Fibroblast of skin of left quadriceps (primary cell): ENCODE data around the gene ZNF197.
"Not testable (repeated sequence)": the region's sequence is repeated elsewhere in the genome, so short reads cannot be mapped to it uniquely, and the experiment has no call there.

Experiments
- DNase-seq, 2 experiments: peaks; one replicate each; pipeline ENCODE4 v3.0.0-alpha.2; 2013; ENCODE audit warnings: low read depth in 2 of 2

The ZNF197 gene

DNA sequence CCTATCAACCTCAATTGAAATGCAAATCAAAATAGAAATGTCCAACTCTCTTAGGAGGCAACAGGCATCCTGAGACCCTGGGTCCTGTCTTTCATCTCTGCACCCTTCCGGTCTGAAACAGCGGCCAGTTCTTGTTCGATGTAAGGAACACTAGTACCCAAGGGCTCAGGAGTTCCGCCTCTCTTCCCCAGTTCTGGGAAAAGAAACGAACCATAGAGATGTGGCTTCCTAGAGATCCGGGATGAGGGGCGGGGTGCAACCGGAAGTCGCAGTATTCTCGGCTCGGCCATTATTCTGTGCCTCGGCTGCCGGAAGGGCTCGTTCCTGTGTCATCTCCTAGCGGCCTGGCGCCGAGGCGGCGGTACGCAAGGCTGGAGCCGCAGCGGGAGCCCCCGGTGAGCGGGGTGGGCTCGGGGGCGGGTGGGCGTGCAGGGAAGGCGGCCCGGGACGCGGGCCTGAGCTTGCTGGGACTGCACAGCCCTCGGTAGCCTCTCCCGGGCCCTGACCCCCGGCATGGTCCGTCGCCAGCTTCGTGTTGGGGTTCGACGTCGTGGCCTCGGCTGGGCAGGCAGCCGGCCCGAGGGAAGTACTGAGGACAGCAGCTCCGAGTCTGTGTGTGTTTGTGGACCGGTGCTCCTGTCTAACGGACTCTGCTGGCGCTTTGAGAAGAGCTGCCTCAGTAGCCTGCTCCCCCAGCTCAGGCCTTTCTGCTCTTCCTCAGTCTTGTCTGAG is at the start of gene ZNF197:
Gene ZNF197, plus strand, starts transcription at position 288 of the 732 bp plus-strand sequence. CDS start 4,119 bp downstream, outside the sequence.
- peak; percentile 82 to 84 for DNase-seq

DNA sequence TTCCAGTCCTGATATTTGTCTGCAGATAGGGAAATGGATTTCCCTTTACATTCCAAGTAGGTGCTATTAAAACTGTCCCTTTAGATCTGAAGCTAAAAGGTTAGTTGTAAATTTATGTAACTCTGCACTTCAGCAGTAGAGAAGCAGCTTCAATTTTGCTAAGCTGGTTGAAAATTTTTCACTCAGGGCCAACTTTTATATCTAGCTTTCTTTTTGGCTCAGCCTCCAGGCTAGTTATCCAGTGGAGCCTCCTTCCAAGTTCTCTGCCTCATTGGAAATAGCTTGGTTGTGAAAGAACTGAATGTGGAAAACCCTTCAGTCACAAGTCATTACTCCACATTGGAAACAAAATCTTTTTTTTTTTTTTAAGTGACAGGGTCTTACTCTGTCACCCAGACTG is 48.2 kb upstream of the ZNF197 start:
- DNase-seq, result no peak

DNA sequence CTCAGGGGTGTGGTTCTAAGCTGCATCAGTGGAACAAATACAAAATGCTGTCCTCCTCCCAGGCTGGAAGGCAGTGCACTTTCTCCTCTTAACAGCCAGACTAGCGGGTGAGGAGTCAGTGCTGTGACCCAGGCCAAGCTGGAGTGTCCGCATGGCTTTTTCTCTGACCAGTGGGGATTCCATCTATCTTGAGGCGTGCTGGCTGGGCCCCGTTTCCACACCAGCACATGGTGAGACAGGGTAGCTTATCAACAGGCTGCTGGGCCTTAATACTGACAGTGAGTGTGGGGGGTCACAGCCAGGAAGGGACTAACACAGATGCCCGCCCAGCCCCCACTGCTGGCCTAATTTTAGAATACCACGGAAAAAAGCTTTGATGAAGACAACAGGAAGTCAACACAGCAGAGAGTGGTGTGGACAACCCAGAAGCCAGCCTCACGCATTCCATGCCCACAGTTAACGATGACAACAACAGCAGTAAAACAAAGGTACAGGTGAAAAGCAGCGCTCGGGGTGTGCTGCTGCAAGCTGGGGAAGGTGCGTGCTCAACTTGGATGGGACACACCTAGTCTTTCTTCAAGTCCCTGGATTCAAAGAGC is 47.4 kb upstream of the ZNF197 start:
- DNase-seq, result not testable (repeated sequence)

DNA sequence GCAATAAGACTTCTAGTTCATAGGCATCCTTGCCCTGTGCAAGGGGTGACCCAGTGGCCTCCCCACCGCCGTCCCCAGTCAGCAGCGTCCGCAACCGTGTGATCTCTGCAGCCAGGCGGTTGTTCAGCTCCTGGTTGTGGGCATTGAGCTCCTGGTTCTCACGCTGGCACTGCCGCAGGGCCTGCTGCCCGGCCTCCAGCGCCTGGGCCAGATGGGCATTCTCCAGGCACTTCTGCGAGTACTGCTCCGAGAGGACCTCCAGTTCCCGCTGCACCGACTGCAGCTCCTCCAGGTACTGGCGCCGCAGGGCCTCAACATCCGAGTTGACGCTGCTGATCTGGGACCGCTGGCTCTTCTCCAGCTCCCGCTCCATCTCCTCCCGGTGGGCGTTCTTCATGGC is 46.5 kb upstream of the ZNF197 start:
- DNase-seq, result not testable (repeated sequence)

DNA sequence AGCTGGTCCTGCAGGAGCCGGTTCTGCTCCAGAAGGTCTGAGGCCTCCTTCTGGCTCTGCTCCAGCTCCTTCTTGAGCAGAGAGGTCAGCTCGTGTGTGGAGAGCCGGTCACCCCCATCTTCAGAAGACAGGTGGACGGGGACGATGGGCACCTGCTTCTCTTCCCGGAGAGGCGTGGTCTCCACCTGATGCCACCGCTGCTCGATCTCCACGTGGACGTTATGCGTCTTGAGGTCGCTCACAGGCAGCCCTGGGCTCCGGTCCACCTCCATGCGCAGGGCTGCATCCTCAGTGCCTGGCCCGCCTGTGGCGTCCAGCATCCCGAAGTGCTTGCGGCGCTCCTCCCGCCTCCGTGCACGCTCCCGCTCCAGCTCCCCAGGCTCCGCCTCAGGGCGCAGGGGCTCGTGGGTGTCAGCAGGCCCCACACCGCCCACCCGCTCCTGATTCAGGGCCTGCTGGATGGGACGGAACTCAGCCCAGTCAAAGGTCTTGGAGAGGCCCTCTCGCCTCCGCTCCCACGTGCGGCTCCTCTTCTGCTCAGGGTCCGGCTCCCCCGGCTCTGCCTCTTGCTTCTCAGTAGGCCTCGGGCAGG is 45.8 kb upstream of the ZNF197 start:
- DNase-seq, result not testable (repeated sequence)

DNA sequence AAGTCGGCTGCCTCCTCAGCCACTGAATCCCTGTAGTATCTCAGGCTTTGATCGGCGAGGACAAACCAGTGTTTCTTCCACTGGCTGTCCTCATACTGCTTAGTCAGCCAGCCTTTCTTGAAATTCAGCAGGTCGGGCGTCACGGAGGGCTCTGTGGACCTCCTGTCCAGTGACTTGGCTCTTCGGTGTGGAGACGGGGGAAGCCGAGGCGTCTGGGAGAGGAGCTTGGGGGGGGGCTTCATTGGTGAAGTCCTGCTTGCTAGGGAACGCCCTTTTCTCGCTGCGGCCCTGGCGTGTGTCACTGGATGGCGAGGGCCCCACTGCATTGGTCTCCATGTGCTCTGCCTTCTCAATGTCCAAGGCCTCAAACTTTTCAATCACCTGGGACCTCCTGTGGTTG is 45.1 kb upstream of the ZNF197 start:
- DNase-seq, result not testable (repeated sequence)

DNA sequence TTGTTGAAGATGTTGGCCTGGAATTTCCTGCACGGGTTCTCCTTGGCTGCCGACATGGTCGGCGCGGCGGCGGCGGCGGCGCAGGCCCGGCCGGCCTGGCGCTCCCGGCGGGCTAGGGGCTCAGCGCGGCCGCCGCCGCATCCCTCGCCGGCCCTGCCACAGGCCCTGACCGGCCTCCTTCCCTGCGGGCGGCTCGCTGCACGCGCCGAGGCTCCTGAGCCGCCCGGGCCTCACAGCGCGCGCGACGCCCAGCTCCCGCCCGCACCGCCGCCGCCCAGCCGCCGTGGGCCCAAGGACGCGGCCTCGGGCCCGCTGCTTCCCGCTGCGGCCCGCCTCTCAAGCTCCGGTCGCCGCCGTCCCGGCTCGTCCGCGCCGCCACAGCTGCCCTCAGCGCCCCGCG is 43.9 kb upstream of the ZNF197 start:
- not testable (repeated sequence) for DNase-seq

DNA sequence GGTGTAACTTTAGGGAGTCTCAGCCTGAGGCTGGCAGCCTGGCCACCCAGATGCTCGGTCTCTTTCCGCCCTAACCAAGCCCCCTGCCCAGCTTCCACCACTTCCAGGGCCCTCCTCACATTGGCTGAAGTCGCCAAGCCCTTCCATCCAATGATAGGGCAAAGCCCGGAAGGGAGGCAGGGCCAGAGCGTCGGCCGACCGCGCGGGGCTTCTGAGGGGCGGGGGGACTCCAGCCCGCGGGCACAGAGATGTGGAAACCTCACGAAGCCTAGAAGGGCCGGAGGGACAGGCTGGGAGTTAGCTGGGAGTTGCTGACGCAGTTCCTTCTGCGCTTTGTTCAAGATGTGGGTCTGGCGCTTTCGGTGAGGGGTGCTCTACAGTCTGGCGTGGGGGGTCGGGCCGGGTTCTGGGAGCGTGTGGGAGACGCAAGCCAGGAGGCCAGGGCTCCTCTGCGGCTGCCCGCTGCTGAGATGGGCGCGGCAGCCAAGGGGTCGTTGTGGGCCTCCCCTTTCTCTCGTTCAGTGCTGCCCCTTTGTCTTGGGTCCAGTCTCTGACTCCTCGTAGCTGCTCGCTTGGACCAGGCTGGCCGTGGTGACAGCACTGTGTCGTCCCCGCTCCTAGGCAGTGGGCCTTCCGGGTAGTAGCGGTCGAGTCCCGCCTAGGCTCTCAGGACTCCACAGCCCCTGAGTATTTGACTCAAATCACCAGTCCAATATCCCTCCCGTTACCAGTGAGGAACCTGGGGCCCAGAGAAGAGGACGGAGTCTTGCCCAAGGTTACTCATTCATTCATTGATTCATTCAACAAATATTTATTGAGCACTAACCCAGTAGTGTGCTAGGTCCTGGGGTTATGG is 40.0 kb upstream of the ZNF197 start, which contains the start of gene ZNF660:
Gene ZNF660, plus strand, starts transcription at position 319 of the 856 bp plus-strand sequence. CDS start 9,230 bp downstream, outside the sequence.
- DNase-seq, result peak; percentile 61 to 63

DNA sequence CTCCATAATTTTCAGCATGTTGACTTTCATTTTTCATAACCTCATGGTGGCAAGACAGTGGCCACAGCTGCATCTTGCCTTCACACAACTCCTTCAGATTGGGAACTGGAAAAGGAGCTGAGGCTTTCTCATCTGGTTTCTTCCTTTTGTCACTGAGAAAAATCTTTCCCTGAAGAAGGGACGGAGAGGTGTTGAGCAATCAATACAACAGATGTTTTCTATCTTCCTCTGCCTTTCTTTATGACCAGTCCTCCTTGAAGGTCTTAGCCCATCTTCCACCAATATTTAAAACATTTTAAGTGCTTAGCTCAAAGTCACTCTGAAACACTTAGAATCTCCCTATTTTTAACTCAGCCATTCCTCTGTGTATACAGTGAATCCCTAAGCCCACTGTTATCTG is 28.2 kb upstream of the ZNF197 start:
- DNase-seq, result no peak

DNA sequence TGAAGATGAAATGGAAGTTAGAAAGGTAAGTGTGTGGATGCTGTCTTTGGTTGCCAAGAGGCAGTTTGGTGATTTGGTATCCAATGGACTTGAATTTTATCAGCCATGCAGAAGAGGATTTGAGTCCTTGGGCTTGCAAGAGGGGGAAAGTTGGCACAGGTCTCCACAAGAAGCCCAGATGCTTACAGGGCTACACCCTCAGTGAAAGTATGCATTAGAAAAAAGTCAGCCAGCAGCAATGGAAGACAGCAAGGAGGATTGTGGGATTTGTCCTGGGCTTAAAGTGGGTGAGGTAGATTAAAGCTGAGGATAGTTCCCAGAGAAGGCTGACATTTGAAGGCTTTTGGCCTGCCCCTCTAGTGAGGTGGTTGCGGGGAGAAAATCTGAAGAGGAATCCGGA is 23.1 kb upstream of the ZNF197 start:
- DNase-seq, result no peak

DNA sequence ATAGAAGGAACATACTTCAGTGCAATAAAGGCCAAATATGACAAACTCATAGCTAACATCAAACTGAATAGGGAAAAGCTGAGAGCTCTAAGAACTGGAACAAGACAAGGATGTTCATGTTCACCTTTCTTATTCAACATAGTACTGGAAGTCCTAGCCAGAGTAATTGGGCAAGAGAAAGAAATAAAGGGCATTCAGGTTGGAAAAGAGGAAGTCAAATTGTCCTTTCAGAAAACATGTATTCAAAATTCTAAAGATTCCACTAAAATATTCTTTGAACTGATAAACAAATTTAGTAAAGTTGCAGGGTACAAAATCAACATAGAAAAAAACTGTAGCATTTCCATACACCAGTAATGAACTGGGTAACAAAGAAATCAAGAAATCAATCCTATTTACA is 12.2 kb upstream of the ZNF197 start:
- DNase-seq, result no peak

DNA sequence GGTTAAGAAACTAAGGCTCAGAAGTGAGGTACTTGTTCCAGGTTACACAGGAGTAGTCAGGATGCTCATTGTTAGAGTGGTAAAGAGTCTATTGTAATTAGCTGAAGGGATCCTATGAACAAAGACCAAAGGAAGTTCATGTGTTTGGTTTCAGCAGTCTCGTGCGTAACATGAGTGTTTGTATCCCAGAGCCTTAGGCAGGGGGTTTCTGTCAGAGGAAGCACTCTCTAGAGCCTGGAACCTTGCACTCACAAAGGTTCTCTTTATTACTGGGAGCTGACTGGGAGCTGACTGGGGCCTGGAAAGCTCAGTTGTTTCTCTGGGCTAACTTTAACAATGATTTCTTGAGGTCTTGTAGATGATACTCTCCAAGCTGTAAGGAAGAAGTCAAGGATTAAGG is 3.9 kb downstream of the ZNF197 start:
- DNase-seq, result no peak

DNA sequence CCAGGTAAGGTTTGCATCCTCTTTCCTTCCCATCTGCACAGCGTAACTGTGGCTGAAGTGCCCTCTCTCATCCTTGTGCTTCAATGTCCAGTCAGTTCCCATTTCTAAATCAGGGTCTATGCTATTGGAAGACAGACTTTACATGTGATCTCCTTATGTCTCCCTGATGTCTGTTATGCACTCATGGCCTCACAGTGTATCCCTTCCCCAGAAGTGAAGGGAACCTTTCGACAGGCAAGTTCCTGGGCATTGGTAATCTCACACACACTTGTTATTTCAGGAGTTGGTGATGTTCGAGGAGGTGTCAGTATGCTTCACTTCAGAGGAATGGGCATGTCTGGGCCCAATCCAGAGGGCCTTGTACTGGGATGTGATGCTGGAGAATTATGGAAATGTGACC is 7.4 kb downstream of the ZNF197 start:
- no peak for DNase-seq

DNA sequence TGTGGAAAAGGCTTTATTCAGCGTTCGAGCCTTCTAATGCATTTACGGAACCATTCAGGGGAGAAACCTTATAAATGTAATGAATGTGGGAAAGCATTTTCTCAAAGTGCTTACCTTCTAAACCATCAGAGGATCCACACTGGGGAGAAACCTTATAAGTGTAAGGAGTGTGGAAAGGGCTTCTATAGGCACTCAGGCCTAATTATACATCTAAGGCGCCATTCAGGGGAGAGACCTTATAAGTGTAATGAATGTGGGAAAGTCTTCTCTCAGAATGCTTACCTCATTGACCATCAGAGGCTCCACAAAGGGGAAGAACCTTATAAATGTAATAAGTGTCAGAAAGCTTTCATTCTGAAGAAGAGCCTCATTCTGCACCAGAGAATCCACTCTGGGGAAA is 17.5 kb downstream of the ZNF197 start:
- no peak for DNase-seq

DNA sequence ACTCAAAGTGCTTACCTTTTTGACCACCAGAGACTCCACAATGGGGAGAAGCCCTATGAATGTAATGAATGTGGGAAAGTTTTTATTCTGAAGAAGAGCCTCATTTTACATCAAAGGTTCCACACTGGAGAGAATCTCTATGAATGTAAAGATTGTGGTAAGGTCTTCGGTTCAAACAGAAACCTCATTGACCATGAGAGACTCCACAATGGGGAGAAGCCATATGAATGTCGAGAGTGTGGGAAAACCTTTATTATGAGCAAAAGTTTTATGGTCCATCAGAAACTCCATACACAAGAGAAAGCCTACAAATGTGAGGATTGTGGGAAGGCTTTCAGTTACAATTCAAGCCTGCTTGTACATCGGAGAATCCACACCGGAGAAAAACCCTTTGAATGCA is 18.2 kb downstream of the ZNF197 start:
- DNase-seq, result no peak

DNA sequence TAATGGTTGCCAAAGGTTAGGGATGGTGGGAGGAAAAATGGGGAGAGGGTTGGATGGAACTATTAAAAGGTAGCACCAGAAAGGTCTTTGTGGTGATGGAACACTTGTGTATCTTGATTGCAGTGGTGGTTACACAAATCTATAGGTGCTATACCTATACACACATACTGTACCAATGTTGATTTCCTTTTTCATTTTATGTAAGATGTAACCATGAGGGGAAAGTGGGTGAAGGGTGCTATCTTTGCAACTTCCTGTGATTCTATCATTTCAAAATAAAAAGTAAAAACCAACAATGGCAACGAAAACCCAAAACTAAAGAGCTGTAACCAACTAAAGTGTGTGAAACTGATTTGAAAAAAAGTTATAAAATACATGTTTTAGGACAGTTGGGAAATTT is 22.9 kb downstream of the ZNF197 start:
- DNase-seq, result no peak

DNA sequence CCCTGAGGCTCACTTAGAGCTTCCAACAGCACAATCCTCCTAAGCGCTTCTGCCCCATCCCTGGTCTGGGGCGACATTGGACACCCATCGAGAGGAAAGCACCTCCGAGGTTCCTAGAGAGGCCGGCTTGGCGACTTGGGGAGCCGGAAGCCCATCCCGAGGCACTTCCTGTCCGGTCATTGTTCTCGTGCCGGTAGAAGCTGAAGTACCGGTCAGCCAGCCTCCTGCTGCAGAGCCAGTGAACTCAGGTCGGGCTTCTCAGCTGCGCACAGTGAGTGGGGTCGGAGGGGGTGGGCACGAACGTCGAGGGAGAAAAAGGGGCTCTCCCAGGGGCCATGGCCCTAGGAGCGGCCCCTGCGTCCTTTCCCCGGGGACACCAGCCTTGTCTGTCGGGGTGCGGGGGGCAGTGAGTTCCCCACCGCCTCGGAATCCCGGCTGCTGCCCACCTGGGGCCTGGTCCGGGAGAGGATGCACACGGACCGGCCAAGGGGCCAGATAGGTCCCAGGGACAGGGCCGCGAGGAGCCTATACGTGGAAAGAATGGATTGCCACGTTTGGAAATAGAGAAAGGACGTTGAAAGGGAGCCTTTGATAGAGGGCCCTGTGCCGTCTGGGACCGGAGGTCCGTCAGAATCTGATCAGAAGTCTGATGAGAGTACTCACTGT is 23.9 kb downstream of the ZNF197 start, which contains the start of gene ZNF35:
Gene ZNF35, plus strand, starts transcription at position 169 of the 666 bp plus-strand sequence. CDS start 2,336 bp downstream, outside the sequence.
- DNase-seq, result peak; percentile 69 to 70

DNA sequence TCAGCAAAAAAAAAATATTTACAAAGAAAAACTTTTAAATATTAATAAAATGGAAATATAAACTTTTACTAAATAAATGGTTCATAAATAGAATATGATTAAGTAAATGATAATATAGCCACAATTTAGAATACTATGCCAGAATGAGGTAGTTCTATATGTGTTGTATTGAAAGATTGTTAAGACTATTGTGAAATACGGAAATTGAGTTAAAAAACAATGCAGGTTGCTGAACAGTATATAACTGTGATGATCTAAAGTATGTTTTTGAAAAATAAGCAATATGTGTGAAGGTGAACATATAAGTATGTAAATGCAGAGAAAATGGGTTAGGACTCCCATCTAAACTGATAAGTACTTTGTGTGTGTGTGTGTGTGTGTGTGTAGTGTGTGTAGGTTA is 24.9 kb downstream of the ZNF197 start:
- DNase-seq, result no peak

DNA sequence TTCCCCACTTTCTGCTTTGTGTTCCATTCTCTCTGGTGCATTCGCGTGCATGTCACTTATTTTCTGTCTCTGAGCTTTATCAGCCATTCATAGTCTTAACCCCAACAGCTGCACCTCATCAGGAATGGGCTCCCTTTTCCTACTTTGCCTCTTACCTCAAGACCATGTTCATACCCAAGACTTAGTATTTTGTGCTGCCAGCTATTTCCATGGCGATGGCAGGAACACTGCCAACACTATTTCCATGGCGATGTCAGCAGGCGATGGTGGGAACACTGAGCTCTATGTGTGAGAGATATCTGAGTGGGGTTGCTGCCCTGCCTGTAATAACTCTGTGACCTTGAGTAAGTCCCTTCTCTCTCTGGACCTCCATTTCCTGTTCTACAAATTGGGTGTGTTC is 29.2 kb downstream of the ZNF197 start:
- DNase-seq, result no peak

DNA sequence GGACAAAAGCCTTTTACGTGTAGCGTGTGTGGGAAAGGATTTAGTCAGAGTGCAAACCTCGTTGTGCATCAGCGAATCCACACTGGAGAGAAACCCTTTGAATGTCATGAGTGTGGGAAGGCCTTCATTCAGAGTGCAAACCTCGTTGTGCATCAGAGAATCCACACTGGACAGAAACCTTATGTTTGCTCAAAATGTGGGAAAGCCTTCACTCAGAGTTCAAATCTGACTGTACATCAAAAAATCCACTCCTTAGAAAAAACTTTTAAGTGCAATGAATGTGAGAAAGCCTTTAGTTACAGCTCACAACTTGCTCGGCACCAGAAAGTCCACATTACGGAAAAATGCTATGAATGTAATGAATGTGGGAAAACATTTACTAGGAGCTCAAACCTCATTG is 34.2 kb downstream of the ZNF197 start:
- DNase-seq, result no peak

DNA sequence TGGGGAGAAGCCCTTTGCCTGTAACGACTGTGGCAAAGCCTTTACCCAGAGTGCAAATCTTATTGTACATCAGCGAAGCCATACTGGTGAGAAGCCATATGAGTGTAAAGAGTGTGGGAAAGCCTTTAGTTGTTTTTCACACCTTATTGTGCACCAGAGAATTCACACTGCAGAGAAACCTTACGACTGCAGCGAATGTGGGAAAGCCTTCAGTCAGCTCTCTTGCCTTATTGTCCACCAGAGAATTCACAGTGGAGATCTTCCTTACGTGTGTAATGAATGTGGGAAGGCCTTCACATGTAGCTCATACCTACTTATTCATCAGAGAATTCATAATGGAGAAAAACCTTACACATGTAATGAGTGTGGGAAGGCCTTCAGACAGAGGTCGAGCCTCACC is 34.6 kb downstream of the ZNF197 start:
- no peak for DNase-seq
